Sigmoid colon (tissue), 4 donors: ENCODE results near the gene USP21.

Experiments used
- EP300 ChIP-seq, 4 donors: sonication (generic); formaldehyde crosslinking; IDR thresholded peaks; one replicate each; pipeline ENCODE4 v1.6.1; 2017; ENCODE audit warnings: antibody characterized with exemption in 4 of 4
- POLR2AphosphoS5 ChIP-seq, 4 donors: sonication (generic); formaldehyde crosslinking; IDR thresholded peaks; one replicate each; pipeline ENCODE4 v1.6.1; 2017; ENCODE audit warnings: antibody characterized with exemption in 4 of 4
- TF ChIP-seq, protein P1 (sequence below), 4 experiments: fragments of 450-650 bp in 3 of 4; fragments of 200-600 bp in 1 of 4; IDR thresholded peaks; one replicate each; pipeline ENCODE4 v1.5.1; 2016 to 2019; ENCODE audit warnings: antibody characterized with exemption in 4 of 4, mild to moderate bottlenecking in 3 of 4, moderate library complexity in 2 of 4

DNA sequence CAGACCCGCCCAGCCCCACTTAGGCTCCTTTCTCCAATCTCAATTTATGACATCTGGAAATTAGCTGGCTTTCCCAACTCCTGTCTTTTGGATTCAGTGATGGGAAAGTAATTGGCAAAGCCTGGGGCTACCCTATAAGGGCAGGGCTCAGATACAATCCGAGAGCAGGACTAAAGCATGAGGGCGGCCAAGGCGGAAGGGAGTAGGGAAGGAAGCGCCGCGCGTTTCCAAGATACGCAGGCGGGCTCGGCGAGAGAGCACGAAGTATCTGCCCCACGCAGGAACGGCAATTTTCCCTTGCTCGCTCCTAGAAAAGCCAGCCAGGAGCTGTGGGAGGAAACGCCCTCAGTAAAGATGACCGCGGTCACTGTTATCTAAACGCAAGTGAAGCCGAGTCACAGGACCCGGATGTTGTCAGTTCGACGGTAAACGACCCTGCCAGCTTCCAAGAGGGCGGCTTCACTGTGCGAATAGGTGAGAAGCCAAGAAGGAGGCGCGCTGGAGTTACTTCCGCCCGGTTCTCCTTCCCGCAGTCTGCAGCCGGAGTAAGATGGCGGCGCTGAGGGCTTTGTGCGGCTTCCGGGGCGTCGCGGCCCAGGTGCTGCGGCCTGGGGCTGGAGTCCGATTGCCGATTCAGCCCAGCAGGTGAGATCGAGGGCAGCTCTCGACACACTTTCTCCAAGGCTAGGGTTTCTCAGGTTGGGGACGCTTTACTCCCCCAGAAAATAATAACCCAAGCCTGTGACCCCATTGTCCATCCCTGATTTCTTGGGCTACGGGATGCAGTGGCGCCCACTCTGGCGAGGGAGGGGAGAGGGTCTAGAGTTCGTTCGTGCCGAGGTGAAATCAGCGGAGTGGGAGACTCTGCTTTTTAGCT is 42.8 kb downstream of the USP21 start, which contains the start of gene NDUFS2:
- TF ChIP-seq, protein P1, sequence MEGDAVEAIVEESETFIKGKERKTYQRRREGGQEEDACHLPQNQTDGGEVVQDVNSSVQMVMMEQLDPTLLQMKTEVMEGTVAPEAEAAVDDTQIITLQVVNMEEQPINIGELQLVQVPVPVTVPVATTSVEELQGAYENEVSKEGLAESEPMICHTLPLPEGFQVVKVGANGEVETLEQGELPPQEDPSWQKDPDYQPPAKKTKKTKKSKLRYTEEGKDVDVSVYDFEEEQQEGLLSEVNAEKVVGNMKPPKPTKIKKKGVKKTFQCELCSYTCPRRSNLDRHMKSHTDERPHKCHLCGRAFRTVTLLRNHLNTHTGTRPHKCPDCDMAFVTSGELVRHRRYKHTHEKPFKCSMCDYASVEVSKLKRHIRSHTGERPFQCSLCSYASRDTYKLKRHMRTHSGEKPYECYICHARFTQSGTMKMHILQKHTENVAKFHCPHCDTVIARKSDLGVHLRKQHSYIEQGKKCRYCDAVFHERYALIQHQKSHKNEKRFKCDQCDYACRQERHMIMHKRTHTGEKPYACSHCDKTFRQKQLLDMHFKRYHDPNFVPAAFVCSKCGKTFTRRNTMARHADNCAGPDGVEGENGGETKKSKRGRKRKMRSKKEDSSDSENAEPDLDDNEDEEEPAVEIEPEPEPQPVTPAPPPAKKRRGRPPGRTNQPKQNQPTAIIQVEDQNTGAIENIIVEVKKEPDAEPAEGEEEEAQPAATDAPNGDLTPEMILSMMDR (IDR thresholded peaks at IDR 0.05), result no peak
- TF ChIP-seq POLR2AphosphoS5 (IDR thresholded peaks at IDR 0.05) (peak; percentile 86 to 90 (median 88)), EP300 (IDR thresholded peaks at IDR 0.05) (peak in 1 of 4 donors; percentile 4)
